Measurements from ENCODE around the gene ARSH.
"Not testable (repeated sequence)": the region's sequence is repeated elsewhere in the genome, so short reads cannot be mapped to it uniquely, and the experiment has no call there.

The ARSH gene

DNA sequence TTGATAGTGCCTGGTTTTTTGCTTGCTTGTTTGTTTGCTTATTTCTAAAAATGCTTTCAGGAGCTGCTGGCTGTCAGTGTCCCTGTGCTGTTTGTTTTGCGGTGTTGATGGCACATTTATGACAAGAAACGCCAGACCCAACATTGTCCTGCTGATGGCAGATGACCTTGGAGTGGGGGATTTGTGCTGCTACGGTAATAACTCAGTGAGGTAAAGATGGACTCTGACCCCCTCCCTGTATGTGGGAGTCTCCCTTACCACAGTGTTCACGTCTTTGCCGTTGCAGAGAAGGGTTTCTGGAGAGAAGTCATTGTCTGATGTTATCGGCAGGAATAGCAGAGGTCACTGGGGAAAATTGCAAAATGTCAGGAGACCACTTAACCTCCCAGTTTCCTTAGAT, at the start of gene ARSH:
Gene ARSH (plus strand): TSS at position 52 of the 400 bp plus-strand sequence. CDS start 67 bp downstream, at position 119.
- DNase-seq: no peak

GRCh38 chrX:2958199-2958598, 48.1 kb upstream of the ARSH start:
- DNase-seq: no peak

GRCh38 chrX:2960861-2961515, 45.4 kb upstream of the ARSH start:
- no peak for DNase-seq

- DNase-seq: no peak
Measured at GRCh38 chrX:2962381-2962780, 44.0 kb upstream of the ARSH start.

DNA sequence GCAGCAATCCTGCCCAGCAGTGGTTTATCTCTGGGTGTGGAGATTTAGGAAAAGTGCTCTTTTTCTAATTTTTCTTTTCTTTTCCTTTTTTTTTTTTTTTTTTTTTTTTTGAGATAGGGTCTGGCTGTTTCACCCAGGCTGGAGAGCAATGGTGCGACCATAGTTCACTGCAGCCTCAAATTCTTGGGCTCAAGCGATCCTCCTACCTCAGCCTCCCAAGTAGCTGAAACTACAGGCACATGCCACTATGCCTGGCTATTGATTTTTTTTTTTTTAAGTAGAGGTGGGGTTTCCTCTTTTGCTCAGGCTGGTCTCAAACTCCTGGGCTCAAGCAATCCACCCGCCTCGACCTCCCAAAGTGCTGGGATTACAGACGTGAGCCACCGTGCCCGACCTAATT, 42.9 kb upstream of the ARSH start:
- DNase-seq: not testable (repeated sequence)

DNA sequence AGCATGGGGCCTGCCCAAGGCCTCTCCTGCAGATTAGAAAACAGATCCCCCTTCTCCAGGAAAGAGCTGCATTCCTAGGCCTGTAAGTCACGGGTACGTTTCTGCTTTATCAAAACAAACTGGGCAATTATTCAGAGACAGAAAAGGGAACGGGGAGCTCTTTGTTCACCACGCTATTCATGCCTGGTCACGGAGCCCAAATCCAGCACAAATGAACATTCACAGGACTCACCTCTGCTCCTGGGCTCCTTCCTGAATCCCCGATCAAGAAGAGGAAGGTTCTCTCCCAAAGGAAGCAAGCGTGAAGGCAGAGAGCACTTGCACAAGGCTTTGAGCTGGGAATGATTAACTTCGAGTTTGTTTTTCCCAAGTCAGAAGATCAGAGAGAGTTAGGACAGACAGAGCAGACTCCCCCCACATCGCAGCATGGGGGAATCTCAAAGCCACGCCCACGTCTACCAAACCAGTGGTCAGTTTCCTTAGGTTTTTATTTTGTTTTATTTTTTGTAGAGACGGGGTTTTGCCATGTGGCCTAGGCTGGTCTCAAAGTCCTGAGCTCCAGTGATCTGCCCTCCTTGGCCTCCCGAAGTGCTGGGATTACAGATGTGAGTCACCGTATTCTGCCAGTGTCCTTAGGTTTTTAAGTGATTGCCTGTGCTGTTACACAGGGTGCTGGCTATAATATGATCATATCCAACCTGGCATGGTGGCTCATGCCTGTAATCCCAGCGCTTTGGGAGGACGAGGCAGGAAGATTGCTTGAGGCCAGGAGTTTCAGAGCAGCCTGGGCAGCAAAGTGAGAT, 42.2 kb upstream of the ARSH start:
- not testable (repeated sequence) for DNase-seq

DNA sequence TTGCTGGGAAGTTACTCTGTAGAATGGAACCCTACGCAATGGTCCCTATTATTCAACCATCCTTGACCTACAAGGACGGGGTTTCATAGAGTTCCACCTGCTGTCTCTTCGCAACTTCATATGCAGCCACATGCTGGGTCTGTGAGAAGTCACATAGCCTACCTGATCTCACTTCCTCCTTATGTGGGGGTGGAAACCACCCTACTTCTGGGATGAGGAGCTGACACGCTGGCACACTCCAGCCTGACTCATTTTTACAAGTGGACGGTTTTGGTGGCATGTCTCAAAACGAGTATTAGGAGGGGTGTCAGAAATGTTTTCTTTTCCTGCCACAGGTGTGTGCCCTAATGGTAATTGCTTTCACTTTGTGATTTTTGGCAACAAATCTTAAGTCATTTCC, 40.4 kb upstream of the ARSH start:
- no peak for DNase-seq

DNA sequence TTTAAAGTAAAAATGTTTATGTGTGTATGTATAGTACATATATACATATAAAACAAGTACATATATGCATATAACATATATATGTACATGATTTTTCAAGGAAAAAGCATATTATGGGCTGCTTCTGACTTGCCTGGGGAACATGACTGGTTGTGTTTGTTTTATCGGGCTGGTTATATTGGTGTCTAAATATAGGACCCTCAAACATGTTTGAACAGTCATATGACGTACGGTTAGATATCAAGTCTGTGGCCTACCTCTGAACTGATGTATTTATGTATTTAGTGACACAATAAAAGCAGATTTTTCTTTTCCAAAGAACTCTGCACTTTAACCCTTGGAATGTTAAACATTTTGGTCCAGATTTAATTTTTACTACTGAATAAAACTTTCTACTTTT, 39.3 kb upstream of the ARSH start:
- no peak for DNase-seq

GRCh38 chrX:2967584-2967983, 38.8 kb upstream of the ARSH start:
- no peak for DNase-seq

- DNase-seq: no peak
Measured at GRCh38 chrX:2967998-2968909, 38.1 kb upstream of the ARSH start.

DNA sequence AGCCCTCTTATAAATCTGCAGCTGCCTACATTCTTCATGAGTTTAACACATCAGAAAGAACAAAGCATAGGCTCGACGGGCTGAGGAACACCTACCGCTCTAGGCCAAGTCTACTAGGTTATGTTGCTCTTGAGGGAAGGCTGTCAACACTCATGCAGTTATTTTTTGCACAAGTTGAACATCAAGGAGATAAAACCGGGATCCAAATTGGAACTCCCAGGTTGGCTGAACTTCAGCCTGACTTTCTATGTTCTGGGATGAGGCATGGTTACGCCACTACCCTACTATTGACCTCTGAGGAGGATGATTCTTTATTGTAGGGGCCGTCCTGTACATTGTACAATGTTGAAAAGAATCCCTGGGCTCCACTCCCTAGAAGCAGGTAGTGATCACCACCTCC, 37.3 kb upstream of the ARSH start:
- DNase-seq: no peak

DNA sequence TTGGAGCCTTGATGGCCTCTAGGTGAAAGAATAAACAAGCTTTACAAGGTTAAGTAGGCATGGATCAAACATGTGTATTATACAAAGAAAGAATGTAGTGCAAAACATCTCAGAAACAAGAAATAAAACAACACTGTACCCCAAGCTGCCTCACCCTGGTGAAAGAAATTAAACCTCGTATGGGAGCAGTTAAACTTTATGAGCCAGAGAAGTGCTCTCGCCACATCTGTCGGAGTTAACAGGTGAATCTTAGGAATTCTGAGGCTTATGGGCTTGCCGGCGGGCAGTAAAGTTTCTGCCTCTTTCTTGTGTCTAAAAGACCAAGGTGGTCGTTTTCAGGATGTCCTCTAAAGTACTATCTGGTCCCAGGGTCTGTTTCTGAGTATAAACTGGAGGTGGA, 34.0 kb upstream of the ARSH start:
- no peak for DNase-seq

- no peak for DNase-seq
Measured at GRCh38 chrX:2974961-2975360, 31.4 kb upstream of the ARSH start.

DNA sequence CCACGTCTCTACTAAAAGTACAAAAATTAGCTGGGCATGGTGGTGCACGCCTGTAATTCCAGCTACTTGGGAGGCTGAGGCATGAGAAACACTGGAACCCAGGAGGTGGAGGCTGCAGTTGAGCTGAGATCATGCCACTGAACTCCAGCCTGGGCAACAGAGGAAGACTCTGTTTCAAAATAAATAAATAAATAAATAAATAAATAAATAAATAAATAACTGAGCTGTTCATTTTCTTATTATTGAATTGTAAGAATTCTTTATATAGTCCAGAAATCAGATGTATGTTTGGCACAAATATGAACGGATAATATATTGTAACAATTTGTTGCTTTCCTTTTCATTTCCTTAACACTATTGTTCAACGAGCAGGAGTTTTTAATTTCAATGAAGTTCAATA, 27.7 kb upstream of the ARSH start:
- not testable (repeated sequence) for DNase-seq

DNA sequence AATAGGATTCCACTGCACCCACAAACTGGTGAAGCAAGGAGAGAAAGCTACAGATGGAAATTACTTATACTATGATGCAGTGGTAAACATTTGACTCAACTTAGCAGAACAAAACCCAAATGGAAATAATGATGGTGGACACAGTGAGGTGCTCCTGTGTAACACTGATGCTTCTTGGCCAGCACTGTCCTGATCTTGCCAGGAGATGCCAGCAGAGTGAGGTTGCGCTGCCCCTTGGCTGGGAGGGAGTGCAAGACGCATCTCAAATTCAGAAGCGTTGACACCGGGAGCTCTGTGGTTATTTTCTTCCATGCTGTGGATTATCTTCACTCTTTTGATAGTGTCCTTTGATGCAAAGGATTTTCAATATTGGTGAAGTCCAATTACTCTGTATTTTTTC, 22.0 kb upstream of the ARSH start:
- no peak for DNase-seq

DNA sequence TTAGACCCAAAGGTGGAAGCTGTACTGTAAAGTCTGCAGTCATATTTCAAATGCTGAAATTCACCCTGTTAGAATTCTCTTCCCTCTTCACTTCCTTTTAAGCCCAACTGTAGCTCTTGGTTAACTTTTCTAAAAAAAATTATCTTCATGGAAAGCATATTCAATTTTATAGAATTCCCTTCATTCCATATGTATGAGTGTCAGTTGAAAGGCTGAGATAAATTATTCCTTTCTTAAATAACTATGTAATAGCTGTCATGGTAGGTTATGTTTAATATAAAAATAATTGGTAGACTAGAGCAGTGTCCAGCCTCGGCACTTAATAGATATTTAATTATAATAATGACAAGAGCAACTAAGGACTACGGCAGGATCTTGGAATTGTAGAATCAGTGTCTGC, 16.8 kb upstream of the ARSH start:
- DNase-seq: no peak

DNA sequence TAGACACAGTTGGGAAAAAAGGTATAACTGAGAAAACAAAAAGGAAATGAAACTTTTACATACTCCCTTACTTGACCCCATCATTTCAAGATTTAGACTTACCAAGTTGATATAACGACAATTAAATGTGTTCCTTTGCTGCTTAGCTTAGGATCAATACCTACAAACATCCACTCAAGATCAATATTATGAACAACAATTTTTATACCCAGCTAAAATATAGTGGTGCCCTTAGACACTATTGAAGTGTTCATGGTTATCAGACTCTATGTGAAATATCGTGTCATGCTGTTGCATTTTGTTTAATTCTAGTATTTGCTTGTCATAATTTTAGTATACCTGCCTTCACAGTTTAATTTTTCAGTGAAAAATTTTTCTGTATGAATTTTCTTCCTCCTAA, 4.2 kb downstream of the ARSH start:
- no peak for DNase-seq

DNA sequence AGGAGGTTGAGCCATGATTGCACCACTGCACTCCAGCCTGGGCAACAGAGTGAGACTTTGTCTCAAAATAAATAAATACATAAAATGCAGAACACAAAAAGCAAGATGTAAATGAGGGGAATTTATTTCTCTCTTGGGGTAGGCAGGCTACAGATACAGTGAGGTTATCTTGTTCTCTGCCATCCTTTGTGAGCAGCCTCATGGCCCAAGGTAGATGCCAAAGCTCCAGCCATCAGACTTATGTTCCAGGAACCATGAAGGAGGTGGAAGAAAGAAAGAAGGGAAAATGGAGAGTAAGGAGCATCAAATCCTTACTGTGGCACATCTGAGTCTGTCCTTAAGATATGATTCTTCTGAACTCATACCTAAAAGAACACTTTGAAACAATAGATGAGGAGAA, 11.1 kb downstream of the ARSH start:
- DNase-seq: no peak

DNA sequence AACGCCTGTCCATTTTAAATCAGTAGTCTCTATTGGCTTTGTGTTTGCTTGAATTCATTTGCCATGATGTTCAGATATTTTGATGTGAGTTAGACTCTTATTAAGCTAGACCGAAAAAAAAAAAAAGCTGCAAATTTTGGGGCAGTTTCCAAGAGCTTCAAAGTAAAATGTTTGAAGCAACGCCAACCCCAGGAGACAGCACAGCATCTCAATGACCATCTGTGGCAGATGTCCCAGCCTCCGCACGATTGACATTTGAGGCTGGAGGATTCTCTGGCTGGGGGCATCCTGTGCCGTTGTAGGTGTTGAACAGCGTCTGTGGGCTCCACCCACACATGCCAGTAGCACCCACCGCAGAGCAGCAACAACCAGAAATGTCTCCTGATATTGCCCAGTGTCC, 17.8 kb downstream of the ARSH start:
- no peak for DNase-seq

- DNase-seq: no peak
Measured at GRCh38 chrX:3026074-3026815, 19.9 kb downstream of the ARSH start.

- DNase-seq: no peak
Measured at GRCh38 chrX:3029129-3029528, 22.8 kb downstream of the ARSH start.

DNA sequence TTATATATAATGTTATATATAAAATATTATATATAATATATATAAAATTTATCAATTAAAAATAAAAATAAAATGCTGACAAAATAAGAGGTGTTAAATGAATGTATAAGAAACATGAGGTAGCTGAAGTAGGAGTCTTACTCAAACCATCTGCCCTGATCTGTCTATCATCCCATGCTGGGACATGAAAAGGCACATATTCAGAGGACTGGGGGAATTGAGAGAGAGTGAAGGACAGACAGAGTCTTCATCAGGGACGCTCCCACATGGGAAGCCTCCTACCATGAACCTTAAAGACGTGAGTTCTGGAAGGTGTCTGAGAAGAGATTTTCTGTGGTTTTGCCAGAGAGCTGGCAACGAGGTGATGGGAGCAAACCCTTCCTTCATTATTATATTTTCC, 30.9 kb downstream of the ARSH start:
- DNase-seq: no peak

DNA sequence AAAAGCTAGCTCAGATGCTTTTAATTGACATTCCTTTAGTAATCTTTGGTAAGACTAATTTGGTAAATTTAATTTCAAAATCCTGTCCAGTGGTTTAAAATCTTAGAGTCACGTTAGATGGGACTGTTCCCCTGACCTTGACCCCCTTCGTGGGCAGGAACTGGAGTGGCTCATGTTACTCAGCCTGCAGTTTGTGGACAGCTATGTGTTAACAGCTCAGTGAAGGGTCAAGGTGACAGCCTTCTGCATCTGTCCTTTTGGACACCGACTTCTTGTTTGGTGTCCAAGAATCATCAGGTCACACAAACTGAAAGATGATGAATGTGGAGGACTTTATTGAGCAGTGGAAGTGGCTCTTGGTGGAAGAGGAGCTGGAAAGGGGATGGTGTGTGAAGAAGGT, 37.9 kb downstream of the ARSH start:
- no peak for DNase-seq

Measured in NCI-H524 treated with DMSO at 0.1 percent for 48 hours (cell line).